Natural killer cell (primary cell): ENCODE measurements around the gene IRF5. TPM values are rescaled to one million over a fixed set of nuclear protein-coding genes. Genes with fewer than 3 reads are reported as not detected.

ENCODE experiments used
- ATAC-seq, 3 donors: fragments of 150-1000 bp in 2 of 3; fragments of 200-7000 bp in 1 of 3; cut with Tn5 transposase; 1 replicate in 1 of 3; 2 replicates in 2 of 3; pipeline ENCODE4 v1.10.0; 2021; ENCODE audit warnings: mild to moderate bottlenecking in 2 of 3, moderate library complexity in 2 of 3
- DNase-seq, 2 donors: peaks; one replicate each; pipeline versions ENCODE4 v3.0.0 to v3.0.0-alpha.2; 2013 to 2021; ENCODE audit warnings: mixed read lengths in 1 of 2
- H3K27ac ChIP-seq: one replicate; pipeline ENCODE4 v1.5.1; 2013; ENCODE audit warnings: mild to moderate bottlenecking, low read length
- H3K27me3 ChIP-seq: one replicate; pipeline ENCODE4 v1.6.1; 2013; ENCODE audit warnings: low read length; ENCODE audit not compliant: control insufficient read depth, insufficient read depth
- H3K36me3 ChIP-seq: one replicate; pipeline ENCODE4 v1.6.1; 2013; ENCODE audit warnings: low read length; ENCODE audit not compliant: control insufficient read depth, insufficient read depth
- H3K4me1 ChIP-seq: one replicate; pipeline ENCODE4 v1.6.1; 2013; ENCODE audit warnings: low read length; ENCODE audit not compliant: control insufficient read depth, insufficient read depth
- H3K4me3 ChIP-seq: one replicate; pipeline ENCODE4 v1.5.1; 2013; ENCODE audit warnings: low read length
- H3K9me3 ChIP-seq: one replicate; pipeline ENCODE4 v1.6.1; 2013; ENCODE audit warnings: low read length; ENCODE audit not compliant: control insufficient read depth, insufficient read depth
- H3K27ac Mint-ChIP-seq, 2 donors: one replicate each; pipeline ENCODE4 v1.8.0; 2022; ENCODE audit warnings: mild to moderate bottlenecking in 2 of 2, mixed read lengths in 2 of 2, moderate library complexity in 1 of 2
- H3K27me3 Mint-ChIP-seq, 2 donors: one replicate each; pipeline ENCODE4 v1.8.0; 2022; ENCODE audit warnings: low read depth in 2 of 2, mixed read lengths in 2 of 2
- H3K36me3 Mint-ChIP-seq: one replicate; pipeline ENCODE4 v1.8.0; 2022; ENCODE audit warnings: mixed read lengths
- H3K4me1 Mint-ChIP-seq, 2 donors: one replicate each; pipeline ENCODE4 v1.8.0; 2022; ENCODE audit warnings: mixed read lengths in 2 of 2
- H3K4me3 Mint-ChIP-seq: one replicate; pipeline ENCODE4 v1.8.0; 2022; ENCODE audit warnings: mild to moderate bottlenecking, moderate library complexity, mixed read lengths
- H3K9me3 Mint-ChIP-seq, 2 donors: one replicate each; pipeline ENCODE4 v1.8.0; 2022; ENCODE audit warnings: mixed read lengths in 2 of 2
- CTCF ChIP-seq: fragments of 200-600 bp; IDR thresholded peaks from one replicate; pipeline ENCODE4 v1.8.0; 2022; ENCODE audit warnings: antibody characterized with exemption
- WGBS: methylation state at CpG from one replicate; pipeline ENCODE4 v1.1.7; 2013; ENCODE audit warnings: missing lambda C conversion rate; ENCODE audit not compliant: insufficient coverage; 5-methylcytosine and 5-hydroxymethylcytosine counted together
- intact Hi-C: fragments of 100-400 bp; cut with micrococcal nuclease; formaldehyde crosslinking; loops from one replicate; pipeline ENCODE4 v1.14.2; 2022
- total RNA-seq, 4 donors: library from RNA; stranded (reverse); fragments of 120-200 nt in 1 of 4; gene quantifications; one replicate each; pipeline versions ENCODE4 v1.2.3 to v1.2.4, GENCODE V29; 2013 to 2022

Gene IRF5
- total RNA-seq, 3 donors from 2014 or later (not counting 1 experiment from before 2014, with no cell fraction given) = 13.0 to 20.2 (median 19.5) TPM

DNA sequence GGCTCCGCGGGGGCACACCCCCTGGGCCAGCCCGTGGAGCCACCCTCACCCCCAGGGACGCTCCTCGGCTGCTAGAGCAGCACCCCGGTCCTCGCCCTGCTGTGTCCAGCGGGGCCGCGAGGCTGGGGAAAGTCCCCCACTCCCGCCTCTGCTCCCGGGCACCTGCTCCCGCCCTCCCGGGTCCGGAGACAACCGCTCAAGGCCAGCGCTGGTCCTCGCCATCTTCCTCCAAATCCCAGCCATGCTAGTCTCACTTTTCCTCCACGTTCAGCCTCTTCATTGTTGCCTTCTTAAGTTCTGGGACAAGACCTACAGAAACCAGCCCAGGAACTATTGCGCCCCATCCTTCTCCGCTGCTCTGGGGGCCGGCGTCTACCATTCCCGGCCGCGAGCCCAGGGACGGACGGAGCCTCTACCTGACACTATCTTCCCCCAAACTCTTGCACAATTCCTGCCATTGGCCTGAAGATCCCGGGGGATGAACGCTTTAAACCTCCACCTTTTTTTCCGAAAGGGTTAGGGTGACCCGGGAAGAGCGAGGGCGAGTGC, 22.4 kb upstream of the IRF5 start:
- Mint-ChIP-seq H3K9me3 (no peaks in the 10 kb centered on the region), H3K4me1 (peaks cover 5 to 6% of the 10 kb centered on the region in 2 donors), H3K27ac (no peak overlapping the region), H3K27me3 (peaks cover 41 to 63% of the 10 kb centered on the region in 2 donors), H3K4me3 (peak overlapping the region; percentile 79), H3K36me3 (no peaks in the 10 kb centered on the region)
- intact Hi-C loops = no loop called here
- Histone ChIP-seq H3K9me3 (no peaks in the 10 kb centered on the region), H3K4me3 (peak overlapping the region; percentile 27), H3K27me3 (peaks cover 12% of the 10 kb centered on the region), H3K27ac (no peak overlapping the region), H3K4me1 (peaks cover 12% of the 10 kb centered on the region), H3K36me3 (no peaks in the 10 kb centered on the region)
- ATAC-seq (peak in 1 of 3 donors; percentile 21), DNase-seq (no peak)
- 5% methylated on average over 31 of the region's 34 CpGs for WGBS
- TF ChIP-seq CTCF = no peak

DNA sequence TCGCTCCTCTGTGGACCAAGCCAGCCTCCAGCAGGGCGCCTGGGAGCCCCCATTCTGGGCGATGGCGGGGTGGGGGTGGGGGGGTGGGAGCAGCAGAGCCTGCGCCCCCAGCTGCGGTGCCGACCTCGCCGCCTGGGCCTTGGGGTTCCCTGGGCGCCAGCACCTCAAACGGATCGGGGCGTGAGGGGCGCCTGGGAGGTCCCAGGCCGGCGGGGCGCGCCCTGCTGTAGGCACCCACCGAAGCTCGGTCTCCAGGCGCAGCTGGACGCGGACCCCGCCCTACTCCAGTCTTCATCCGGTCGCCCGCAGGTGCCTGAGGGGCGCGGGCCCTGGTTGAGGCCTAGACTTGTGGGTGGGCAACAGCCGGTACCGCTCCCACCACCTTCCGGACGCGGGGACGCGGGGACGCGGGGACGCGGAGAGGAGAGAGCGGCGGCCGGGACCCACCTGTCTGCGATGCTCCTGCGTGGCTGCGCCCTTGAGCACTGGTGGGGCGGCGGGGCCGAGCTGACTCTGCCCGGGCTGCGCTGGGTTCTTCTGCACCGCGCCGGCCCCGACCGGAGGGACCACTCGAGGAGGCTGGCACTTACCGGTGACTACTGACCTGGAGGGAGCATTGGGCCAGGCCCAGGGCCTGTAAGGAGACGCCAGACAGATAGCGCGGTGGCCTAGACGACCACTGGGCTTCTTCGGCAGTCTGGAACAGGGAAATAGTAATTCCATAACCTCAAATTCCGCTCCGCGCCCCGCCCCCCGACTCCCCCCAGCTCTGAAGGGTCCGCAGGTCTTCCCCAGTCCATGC, 21.7 kb upstream of the IRF5 start:
- 35% methylated on average over 68 of the region's 69 CpGs for WGBS
- Mint-ChIP-seq H3K4me1 (peaks cover 5 to 6% of the 10 kb centered on the region in 2 donors), H3K27ac (no peak overlapping the region), H3K27me3 (peaks cover 42 to 66% of the 10 kb centered on the region in 2 donors), H3K36me3 (no peaks in the 10 kb centered on the region), H3K9me3 (no peaks in the 10 kb centered on the region), H3K4me3 (peak overlapping the region; percentile 79)
- no peak for TF ChIP-seq CTCF
- peak overlapping the region; percentile 27 for H3K4me3 ChIP-seq
- H3K27ac ChIP-seq = no peak overlapping the region
- DNase-seq = no peak
- H3K36me3 ChIP-seq = no peaks in the 10 kb centered on the region
- intact Hi-C loops = no loop called here
- peaks cover 12% of the 10 kb centered on the region for H3K27me3 ChIP-seq
- no peak for ATAC-seq
- no peaks in the 10 kb centered on the region for H3K9me3 ChIP-seq
- peaks cover 11% of the 10 kb centered on the region for H3K4me1 ChIP-seq

- no peak overlapping the region for H3K4me3 Mint-ChIP-seq
- H3K9me3 Mint-ChIP-seq = no peaks in the 10 kb centered on the region
- intact Hi-C loops = no loop called here
- no peak for TF ChIP-seq CTCF
- Histone ChIP-seq H3K4me3 (no peak overlapping the region), H3K9me3 (no peaks in the 10 kb centered on the region), H3K27me3 (peaks cover 12% of the 10 kb centered on the region), H3K4me1 (peaks cover 11% of the 10 kb centered on the region), H3K36me3 (no peaks in the 10 kb centered on the region), H3K27ac (no peak overlapping the region)
- peaks cover 5 to 6% of the 10 kb centered on the region in 2 donors for H3K4me1 Mint-ChIP-seq
- no peak for ATAC-seq
- no peak for DNase-seq
- 92% methylated on average over 7 of the region's 7 CpGs for WGBS
- no peaks in the 10 kb centered on the region for H3K36me3 Mint-ChIP-seq
- no peak overlapping the region for H3K27ac Mint-ChIP-seq
- H3K27me3 Mint-ChIP-seq = peaks cover 40 to 61% of the 10 kb centered on the region in 2 donors
Measured at GRCh38 chr7:128916643-128916915, 21.1 kb upstream of the IRF5 start.
